ENCODE measurements around the gene TEP1.

The TEP1 gene

GRCh38 chr14:20440882-20441281 is 27.6 kb upstream of the TEP1 start:
- Histone ChIP-seq H2BK120ac (ENCODE audit: insufficient read depth, low read length, poor library complexity) (no peak overlapping the region), H2BK12ac (ENCODE audit: low read length) (no peak overlapping the region), H4K91ac (ENCODE audit: low read depth, low read length) (no peak overlapping the region), H3K79me2 (ENCODE audit: control insufficient read depth, insufficient read depth, low read length, poor library complexity) (no peaks in the 10 kb centered on the region), H2AK5ac (ENCODE audit: low read length) (no peak overlapping the region), H3K4me1 (ENCODE audit: control insufficient read depth in 1 of 2, insufficient read depth in 2 of 2, low read length in 2 of 2) (no peaks in the 10 kb centered on the region), H4K12ac (ENCODE audit: low read depth, low read length) (no peak overlapping the region), H3K23ac (ENCODE audit: low read length) (no peak overlapping the region), H3K14ac (ENCODE audit: low read length) (no peak overlapping the region), H3K9ac (ENCODE audit: low read length) (no peak overlapping the region), H3K4me2 (ENCODE audit: low read length) (no peak overlapping the region), H4K8ac (ENCODE audit: low read depth, low read length) (no peak overlapping the region), H3K18ac (ENCODE audit: low read length) (no peak overlapping the region), H3K27me3 (ENCODE audit: insufficient read depth, low read length) (no peaks in the 10 kb centered on the region), H3K4me3 (ENCODE audit: low read depth, low read length) (no peak overlapping the region), H3K4ac (ENCODE audit: low read depth, low read length) (no peak overlapping the region), H2BK5ac (ENCODE audit: low read depth, low read length, poor library complexity) (no peak overlapping the region), H3K36me3 (ENCODE audit: control insufficient read depth in 1 of 2, insufficient read depth in 2 of 2, low read length in 2 of 2) (peaks cover 2 to 3% of the 10 kb centered on the region in 2 experiments), H3K27ac (ENCODE audit: low read depth, low read length) (no peak overlapping the region), H3K79me1 (ENCODE audit: low read length) (no peaks in the 10 kb centered on the region), H2AFZ (ENCODE audit: insufficient read depth, low read length, poor library complexity) (no peak overlapping the region), H3K9me3 (ENCODE audit: insufficient read depth, low read depth, low read length) (peaks cover 2% of the 10 kb centered on the region)
- no peak for DNase-seq
- no CpG with 5 or more reads among the region's 5 CpGs for WGBS (ENCODE audit: extremely low coverage, insufficient coverage, insufficient read length)

DNA sequence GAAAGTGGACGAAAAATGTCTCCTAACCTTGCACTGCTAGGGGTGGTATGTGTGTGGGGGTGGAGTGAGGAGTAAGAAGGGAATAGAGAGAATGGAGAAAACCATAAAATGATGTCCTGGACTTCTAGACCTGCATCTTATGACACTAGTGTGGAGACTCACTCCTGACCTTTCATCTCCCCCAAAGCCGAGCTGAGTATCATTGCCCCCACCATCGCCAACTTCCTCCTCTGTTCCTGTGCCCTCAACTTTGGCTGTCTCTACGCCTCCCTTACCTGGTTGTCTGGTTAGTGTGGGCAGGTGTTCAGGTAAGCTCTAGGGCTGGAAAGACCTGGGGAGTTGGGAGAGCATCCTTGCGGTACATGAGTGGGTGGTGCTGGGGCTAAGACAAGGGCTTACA is 27.2 kb upstream of the TEP1 start:
- no peaks in the 10 kb centered on the region for H3K4me1 ChIP-seq (ENCODE audit: control insufficient read depth in 1 of 2, insufficient read depth in 2 of 2, low read length in 2 of 2)
- H3K79me2 ChIP-seq (ENCODE audit: control insufficient read depth, insufficient read depth, low read length, poor library complexity) = no peaks in the 10 kb centered on the region
- no CpG with 5 or more reads among the region's 5 CpGs for WGBS (ENCODE audit: extremely low coverage, insufficient coverage, insufficient read length)
- no peak overlapping the region for H3K27ac ChIP-seq (ENCODE audit: low read depth, low read length)
- H3K9ac ChIP-seq (ENCODE audit: low read length) = no peak overlapping the region
- no peak overlapping the region for H2AK5ac ChIP-seq (ENCODE audit: low read length)
- no peak overlapping the region for H4K12ac ChIP-seq (ENCODE audit: low read depth, low read length)
- H3K4me3 ChIP-seq (ENCODE audit: low read depth, low read length) = no peak overlapping the region
- H3K23ac ChIP-seq (ENCODE audit: low read length) = no peak overlapping the region
- H3K27me3 ChIP-seq (ENCODE audit: insufficient read depth, low read length) = no peaks in the 10 kb centered on the region
- H2BK5ac ChIP-seq (ENCODE audit: low read depth, low read length, poor library complexity) = no peak overlapping the region
- H3K14ac ChIP-seq (ENCODE audit: low read length) = no peak overlapping the region
- no peaks in the 10 kb centered on the region for H3K79me1 ChIP-seq (ENCODE audit: low read length)
- H4K91ac ChIP-seq (ENCODE audit: low read depth, low read length) = no peak overlapping the region
- H4K8ac ChIP-seq (ENCODE audit: low read depth, low read length) = no peak overlapping the region
- no peak overlapping the region for H2AFZ ChIP-seq (ENCODE audit: insufficient read depth, low read length, poor library complexity)
- H2BK12ac ChIP-seq (ENCODE audit: low read length) = no peak overlapping the region
- no peak overlapping the region for H2BK120ac ChIP-seq (ENCODE audit: insufficient read depth, low read length, poor library complexity)
- no peak for DNase-seq
- H3K4me2 ChIP-seq (ENCODE audit: low read length) = no peak overlapping the region
- H3K18ac ChIP-seq (ENCODE audit: low read length) = no peak overlapping the region
- H3K9me3 ChIP-seq (ENCODE audit: insufficient read depth, low read depth, low read length) = peaks cover 2% of the 10 kb centered on the region
- H3K4ac ChIP-seq (ENCODE audit: low read depth, low read length) = no peak overlapping the region
- no peaks in the 10 kb centered on the region for H3K36me3 ChIP-seq (ENCODE audit: control insufficient read depth in 1 of 2, insufficient read depth in 2 of 2, low read length in 2 of 2)

DNA sequence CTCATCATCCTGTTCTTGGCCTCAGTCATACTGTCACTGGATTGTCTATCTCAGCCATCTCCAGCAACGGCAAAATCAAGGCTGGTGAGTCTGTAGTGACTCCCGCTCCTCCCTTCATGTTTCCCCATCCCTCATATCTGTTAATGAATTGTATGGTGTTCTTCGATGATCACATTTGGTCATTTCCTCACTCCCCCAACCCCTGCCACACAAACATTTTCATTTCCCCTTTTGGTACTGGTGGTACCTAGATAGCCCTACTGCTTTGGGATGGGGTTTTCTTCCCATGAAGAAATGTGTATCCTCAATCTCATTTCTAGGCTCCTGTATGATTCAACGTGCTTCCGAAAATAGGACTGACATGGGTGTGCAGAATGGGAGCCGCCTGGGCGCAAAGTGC is 25.4 kb upstream of the TEP1 start:
- Histone ChIP-seq H3K27ac (ENCODE audit: low read depth, low read length) (no peak overlapping the region), H3K18ac (ENCODE audit: low read length) (no peak overlapping the region), H2BK5ac (ENCODE audit: low read depth, low read length, poor library complexity) (no peak overlapping the region), H3K79me2 (ENCODE audit: control insufficient read depth, insufficient read depth, low read length, poor library complexity) (no peaks in the 10 kb centered on the region), H2AFZ (ENCODE audit: insufficient read depth, low read length, poor library complexity) (no peak overlapping the region), H3K14ac (ENCODE audit: low read length) (no peak overlapping the region), H3K79me1 (ENCODE audit: low read length) (no peaks in the 10 kb centered on the region), H3K4me1 (ENCODE audit: control insufficient read depth in 1 of 2, insufficient read depth in 2 of 2, low read length in 2 of 2) (no peaks in the 10 kb centered on the region), H4K12ac (ENCODE audit: low read depth, low read length) (no peak overlapping the region), H3K4me3 (ENCODE audit: low read depth, low read length) (no peak overlapping the region), H3K4me2 (ENCODE audit: low read length) (no peak overlapping the region), H4K8ac (ENCODE audit: low read depth, low read length) (no peak overlapping the region), H3K36me3 (ENCODE audit: control insufficient read depth in 1 of 2, insufficient read depth in 2 of 2, low read length in 2 of 2) (no peaks in the 10 kb centered on the region), H3K27me3 (ENCODE audit: insufficient read depth, low read length) (no peaks in the 10 kb centered on the region), H2BK12ac (ENCODE audit: low read length) (no peak overlapping the region), H3K9ac (ENCODE audit: low read length) (no peak overlapping the region), H3K9me3 (ENCODE audit: insufficient read depth, low read depth, low read length) (peaks cover 2% of the 10 kb centered on the region), H3K4ac (ENCODE audit: low read depth, low read length) (no peak overlapping the region), H3K23ac (ENCODE audit: low read length) (no peak overlapping the region), H4K91ac (ENCODE audit: low read depth, low read length) (no peak overlapping the region), H2BK120ac (ENCODE audit: insufficient read depth, low read length, poor library complexity) (no peak overlapping the region), H2AK5ac (ENCODE audit: low read length) (no peak overlapping the region)
- WGBS (ENCODE audit: extremely low coverage, insufficient coverage, insufficient read length) = no CpG with 5 or more reads among the region's 7 CpGs
- DNase-seq = no peak

DNA sequence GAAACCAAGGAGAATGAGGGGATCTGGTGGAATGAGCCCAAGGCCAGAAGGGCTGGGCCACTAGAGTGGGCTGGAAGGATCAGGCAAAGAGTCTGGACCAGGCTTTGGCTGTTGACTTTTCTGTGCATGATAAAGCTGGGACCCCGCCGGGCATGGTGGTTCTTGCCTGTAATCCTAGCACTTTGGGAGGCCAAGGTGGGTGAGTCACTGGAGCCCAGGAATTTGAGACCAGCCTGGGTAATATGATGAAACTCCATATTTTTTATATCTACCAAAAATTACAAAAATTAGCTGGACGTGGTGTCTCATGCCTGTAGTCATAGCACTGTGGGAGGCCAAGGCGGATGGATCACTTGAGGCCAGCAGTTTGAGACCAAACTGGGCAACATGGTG is 23.1 kb upstream of the TEP1 start:
- H3K36me3 ChIP-seq (ENCODE audit: control insufficient read depth in 1 of 2, insufficient read depth in 2 of 2, low read length in 2 of 2) = no peaks in the 10 kb centered on the region
- no peak overlapping the region for H3K9ac ChIP-seq (ENCODE audit: low read length)
- no CpG with 5 or more reads among the region's 4 CpGs for WGBS (ENCODE audit: extremely low coverage, insufficient coverage, insufficient read length)
- no peaks in the 10 kb centered on the region for H3K79me2 ChIP-seq (ENCODE audit: control insufficient read depth, insufficient read depth, low read length, poor library complexity)
- no peaks in the 10 kb centered on the region for H3K79me1 ChIP-seq (ENCODE audit: low read length)
- H3K14ac ChIP-seq (ENCODE audit: low read length) = no peak overlapping the region
- H2AK5ac ChIP-seq (ENCODE audit: low read length) = no peak overlapping the region
- H3K4me3 ChIP-seq (ENCODE audit: low read depth, low read length) = no peak overlapping the region
- DNase-seq = no peak
- no peaks in the 10 kb centered on the region for H3K27me3 ChIP-seq (ENCODE audit: insufficient read depth, low read length)
- H2BK5ac ChIP-seq (ENCODE audit: low read depth, low read length, poor library complexity) = no peak overlapping the region
- no peak overlapping the region for H2BK120ac ChIP-seq (ENCODE audit: insufficient read depth, low read length, poor library complexity)
- H4K8ac ChIP-seq (ENCODE audit: low read depth, low read length) = no peak overlapping the region
- H3K4ac ChIP-seq (ENCODE audit: low read depth, low read length) = no peak overlapping the region
- no peak overlapping the region for H4K91ac ChIP-seq (ENCODE audit: low read depth, low read length)
- no peaks in the 10 kb centered on the region for H3K4me1 ChIP-seq (ENCODE audit: control insufficient read depth in 1 of 2, insufficient read depth in 2 of 2, low read length in 2 of 2)
- H2AFZ ChIP-seq (ENCODE audit: insufficient read depth, low read length, poor library complexity) = no peak overlapping the region
- no peak overlapping the region for H3K4me2 ChIP-seq (ENCODE audit: low read length)
- H3K9me3 ChIP-seq (ENCODE audit: insufficient read depth, low read depth, low read length) = no peaks in the 10 kb centered on the region
- H3K27ac ChIP-seq (ENCODE audit: low read depth, low read length) = no peak overlapping the region
- no peak overlapping the region for H3K23ac ChIP-seq (ENCODE audit: low read length)
- no peak overlapping the region for H4K12ac ChIP-seq (ENCODE audit: low read depth, low read length)
- no peak overlapping the region for H3K18ac ChIP-seq (ENCODE audit: low read length)
- H2BK12ac ChIP-seq (ENCODE audit: low read length) = no peak overlapping the region
